ENCODE measurements around the gene DLX4.

Gene DLX4

GRCh38 chr17:49995055-49995738 lies 26.2 kb downstream of the DLX4 start, which contains the start of gene DLX3:
Gene DLX3, minus strand, starts transcription at chr17:49995224. Its CDS starts 226 bp downstream, at chr17:49994998.
- H3K27me3 ChIP-seq (ENCODE audit: insufficient read depth, low read length, poor library complexity): peaks cover 47% of the 10 kb centered on the region
- DNase-seq (no peak), ATAC-seq (ENCODE audit: insufficient read depth, low read depth) (no peak)
- no peak within 1 kb of the TSS for H3K27ac ChIP-seq (ENCODE audit: low read length)
- H3K36me3 ChIP-seq (ENCODE audit: insufficient read depth, low read length): no peaks in the 10 kb centered on the region
- H3K9ac ChIP-seq (ENCODE audit: low read depth, low read length): no peak within 1 kb of the TSS
- H3K4me3 ChIP-seq (ENCODE audit: low read depth in 1 of 2, low read length in 2 of 2): no peak within 1 kb of the TSS
- no peak within 1 kb of the TSS for H3K4me2 ChIP-seq (ENCODE audit: insufficient read depth, low read length)
- H3K79me2 ChIP-seq (ENCODE audit: insufficient read depth, low read length): no peaks in the 10 kb centered on the region
- TF ChIP-seq CTCF (IDR thresholded peaks at IDR 0.05; ENCODE audit: borderline replicate concordance, extremely low read depth, low read length, poor library complexity, severe bottlenecking) (no peak), EZH2 (IDR thresholded peaks at IDR 0.05; ENCODE audit: borderline replicate concordance, low read depth, low read length, severe bottlenecking) (no peak)
- peaks cover 9% of the 10 kb centered on the region for H4K20me1 ChIP-seq (ENCODE audit: insufficient read depth, low read length)
- H3K9me3 ChIP-seq (ENCODE audit: insufficient read depth, low read length, severe bottlenecking): no peaks in the 10 kb centered on the region
- H2AFZ ChIP-seq (ENCODE audit: low read depth, low read length): no peak within 1 kb of the TSS
- H3K4me1 ChIP-seq (ENCODE audit: insufficient read depth, low read length): peaks cover 16% of the 10 kb centered on the region

- H3K79me2 ChIP-seq (ENCODE audit: insufficient read depth, low read length): no peaks in the 10 kb centered on the region
- DNase-seq: no peak
- H2AFZ ChIP-seq (ENCODE audit: low read depth, low read length): no peak overlapping the region
- no peaks in the 10 kb centered on the region for H3K9me3 ChIP-seq (ENCODE audit: insufficient read depth, low read length, severe bottlenecking)
- no peak overlapping the region for H3K27ac ChIP-seq (ENCODE audit: low read length)
- no peak for TF ChIP-seq EZH2 (IDR thresholded peaks at IDR 0.05; ENCODE audit: borderline replicate concordance, low read depth, low read length, severe bottlenecking)
- no peak for TF ChIP-seq CTCF (IDR thresholded peaks at IDR 0.05; ENCODE audit: borderline replicate concordance, extremely low read depth, low read length, poor library complexity, severe bottlenecking)
- H3K4me1 ChIP-seq (ENCODE audit: insufficient read depth, low read length): peaks cover 19% of the 10 kb centered on the region
- ATAC-seq (ENCODE audit: insufficient read depth, low read depth): no peak
- no peaks in the 10 kb centered on the region for H3K36me3 ChIP-seq (ENCODE audit: insufficient read depth, low read length)
- H3K9ac ChIP-seq (ENCODE audit: low read depth, low read length): no peak overlapping the region
- peaks cover 43% of the 10 kb centered on the region for H3K27me3 ChIP-seq (ENCODE audit: insufficient read depth, low read length, poor library complexity)
- H3K4me3 ChIP-seq (ENCODE audit: low read depth in 1 of 2, low read length in 2 of 2): no peak overlapping the region
- H3K4me2 ChIP-seq (ENCODE audit: insufficient read depth, low read length): peak overlapping the region; percentile 51; the same call in 1 of the 2 replicates
- H4K20me1 ChIP-seq (ENCODE audit: insufficient read depth, low read length): 0 out of 2 replicates have a peak, but pooled peaks cover 5% of the 10 kb centered on the region
Observed at GRCh38 chr17:49996121-49996494, 27.1 kb downstream of the DLX4 start.

GRCh38 chr17:49996495-49997300 lies 27.7 kb downstream of the DLX4 start:
- peak overlapping the region; percentile 44; the same call in 1 of the 2 replicates for H2AFZ ChIP-seq (ENCODE audit: low read depth, low read length)

More at GRCh38 chr17:49996495-49997300, 27.7 kb downstream of the DLX4 start:
- Histone ChIP-seq H3K27me3 (ENCODE audit: insufficient read depth, low read length, poor library complexity) (peaks cover 47% of the 10 kb centered on the region), H4K20me1 (ENCODE audit: insufficient read depth, low read length) (0 out of 2 replicates have a peak, but pooled peaks cover 5% of the 10 kb centered on the region), H3K9me3 (ENCODE audit: insufficient read depth, low read length, severe bottlenecking) (no peaks in the 10 kb centered on the region), H3K4me2 (ENCODE audit: insufficient read depth, low read length) (peak overlapping the region; percentile 51), H3K36me3 (ENCODE audit: insufficient read depth, low read length) (no peaks in the 10 kb centered on the region), H3K4me1 (ENCODE audit: insufficient read depth, low read length) (peaks cover 25% of the 10 kb centered on the region), H3K27ac (ENCODE audit: low read length) (no peak overlapping the region), H3K79me2 (ENCODE audit: insufficient read depth, low read length) (no peaks in the 10 kb centered on the region), H3K9ac (ENCODE audit: low read depth, low read length) (peak overlapping the region; percentile 19; the same call in 1 of the 2 replicates), H3K4me3 (ENCODE audit: low read depth in 1 of 2, low read length in 2 of 2) (no peak overlapping the region)
- ATAC-seq (ENCODE audit: insufficient read depth, low read depth) (peak; percentile 61), DNase-seq (peak; percentile 62)
- peak; percentile 95 for TF ChIP-seq CTCF (IDR thresholded peaks at IDR 0.05; ENCODE audit: borderline replicate concordance, extremely low read depth, low read length, poor library complexity, severe bottlenecking)
- TF ChIP-seq EZH2 (IDR thresholded peaks at IDR 0.05; ENCODE audit: borderline replicate concordance, low read depth, low read length, severe bottlenecking): peak; percentile 83
